Measurements from ENCODE around the gene IL1RL1. TPM values are rescaled to one million over a fixed set of nuclear protein-coding genes. Genes with fewer than 3 reads are reported as not detected.

IL1RL1 gene
- total RNA-seq, 2 donors from 2014 or later = 3.4 to 3.8 TPM

DNA sequence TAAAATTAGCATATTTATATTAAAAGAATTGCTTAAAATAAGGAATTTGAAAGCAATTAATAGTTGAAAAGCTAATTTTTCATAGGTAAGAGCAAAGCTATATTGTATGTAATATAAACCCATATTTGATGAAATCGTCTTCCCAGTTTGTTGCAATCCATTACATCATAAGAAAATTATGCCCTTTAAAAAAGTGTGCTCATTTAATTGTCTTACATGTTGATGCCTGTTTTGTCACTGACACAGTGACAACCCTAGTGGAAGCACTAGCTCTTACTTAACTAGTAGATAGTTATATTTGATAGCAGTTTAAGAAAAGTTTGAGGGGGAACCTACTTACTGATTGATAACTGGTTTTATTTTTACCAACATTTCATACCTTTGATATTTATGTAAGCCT lies 81.6 kb downstream of the IL1RL1 start:
- no peak for ATAC-seq
- DNase-seq = no peak
- intact Hi-C loops (cut with DNase I, micrococcal nuclease) = no loop called here

DNA sequence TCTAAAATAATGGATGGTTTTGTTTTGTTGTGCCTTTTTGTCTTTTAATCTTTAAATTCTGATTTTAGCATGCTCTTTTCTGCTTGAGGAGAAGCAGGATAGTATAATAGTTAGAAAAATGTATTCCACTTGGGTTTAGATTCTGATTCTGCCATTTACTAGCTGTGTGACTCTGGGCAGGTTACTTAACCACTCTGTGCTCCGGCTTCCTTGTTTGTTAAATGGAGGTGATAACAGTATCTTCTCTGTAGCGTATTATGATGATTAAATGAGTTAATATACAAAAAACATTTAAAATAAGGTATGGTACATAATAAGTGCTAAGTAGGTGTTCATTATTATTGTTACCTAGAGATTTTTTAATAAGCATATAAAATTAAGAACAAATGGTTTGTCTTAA lies 84.6 kb downstream of the IL1RL1 start:
- no peak for ATAC-seq
- DNase-seq = no peak
- intact Hi-C loops (cut with DNase I, micrococcal nuclease) = no loop called here

GRCh38 chr2:102397209-102397608 lies 85.8 kb downstream of the IL1RL1 start:
- DNase-seq (no peak), ATAC-seq (no peak)
- intact Hi-C loops (cut with DNase I, micrococcal nuclease) = no loop called here

GRCh38 chr2:102399499-102400141 lies 88.3 kb downstream of the IL1RL1 start:
- ATAC-seq (no peak), DNase-seq (no peak)
- intact Hi-C loops (cut with DNase I, micrococcal nuclease) = no loop called here

DNA sequence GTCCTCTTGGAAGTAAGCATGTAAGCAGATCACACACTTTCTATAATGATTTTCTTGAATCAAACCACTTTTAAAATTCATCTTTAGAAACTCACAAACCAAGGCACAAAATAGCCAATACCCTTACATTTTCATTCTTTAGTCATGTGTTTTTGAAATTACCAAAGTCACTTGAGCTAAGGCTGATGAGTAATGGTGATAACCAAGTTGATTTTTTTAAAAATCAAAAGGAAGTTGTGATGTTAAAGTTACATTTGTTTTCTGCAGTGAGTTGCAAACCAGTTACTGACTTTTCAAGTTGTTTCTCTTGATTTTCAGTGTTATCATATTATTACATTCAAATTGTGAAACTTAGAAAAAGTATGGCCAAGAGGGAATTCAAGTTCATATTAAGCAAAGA lies 90.1 kb downstream of the IL1RL1 start:
- no peak for ATAC-seq
- intact Hi-C loops (cut with DNase I, micrococcal nuclease) = no loop called here

More for the DNA sequence above, 90.1 kb downstream of the IL1RL1 start:
- no peak for DNase-seq

Other genes starting within 250 kb of the IL1RL1 start
- gene IL1R1, start 168.8 kb upstream of the IL1RL1 start, total RNA-seq = 10 to 100 TPM; 24.8 to 25.0 TPM
- gene IL1RL2, start 124.5 kb upstream of the IL1RL1 start, total RNA-seq = 1 to 10 TPM; 1.1 to 1.2 TPM
- 1 to 10 TPM; 3.0 to 3.2 TPM for gene IL18R1, start 44.2 kb downstream of the IL1RL1 start, total RNA-seq
- gene IL18RAP, start 111.6 kb downstream of the IL1RL1 start, total RNA-seq = 1 to 10 TPM in 1 of 2 donors, under 1 TPM in 1; 0.52 to 2.4 TPM
- under 1 TPM; 0.09 to 0.34 TPM for gene SLC9A4, start 161.7 kb downstream of the IL1RL1 start, total RNA-seq

Data from left colon (tissue), 2 donors.